Endothelial cell (in vitro differentiated cells): ENCODE results near the gene RACGAP1. TPM values are rescaled to one million over a fixed set of nuclear protein-coding genes. Genes with fewer than 3 reads are reported as not detected.

Experiments
- DNase-seq: peaks from one replicate; pipeline ENCODE4 v3.0.0; 2021; ENCODE audit warnings: low spot score
- H3K27ac Mint-ChIP-seq: one replicate; pipeline ENCODE4 v1.8.0; 2021; ENCODE audit warnings: mixed read lengths, inconsistent platforms; ENCODE audit not compliant: unreplicated experiment
- H3K27me3 Mint-ChIP-seq: one replicate; pipeline ENCODE4 v1.8.0; 2021; ENCODE audit warnings: mild to moderate bottlenecking, moderate library complexity, mixed read lengths, inconsistent platforms; ENCODE audit not compliant: unreplicated experiment
- H3K36me3 Mint-ChIP-seq: one replicate; pipeline ENCODE4 v1.8.0; 2021; ENCODE audit warnings: mild to moderate bottlenecking, low read depth, mixed read lengths, inconsistent platforms; ENCODE audit not compliant: unreplicated experiment
- H3K4me1 Mint-ChIP-seq: one replicate; pipeline ENCODE4 v1.8.0; 2021; ENCODE audit warnings: mild to moderate bottlenecking, mixed read lengths, inconsistent platforms; ENCODE audit not compliant: unreplicated experiment
- H3K4me3 Mint-ChIP-seq: one replicate; pipeline ENCODE4 v1.8.0; 2021; ENCODE audit warnings: mild to moderate bottlenecking, mixed read lengths, inconsistent platforms; ENCODE audit not compliant: unreplicated experiment
- H3K9me3 Mint-ChIP-seq: one replicate; pipeline ENCODE4 v1.8.0; 2021; ENCODE audit warnings: mixed read lengths, inconsistent platforms; ENCODE audit not compliant: unreplicated experiment
- total RNA-seq: library from RNA; stranded (reverse); fragmentation: NEBNext Ultra II Directional; extraction: Animal tissue kit (Norgen Biotek cat#: 25700); gene quantifications from one replicate; pipeline ENCODE4 v1.2.1, GENCODE V29; 2021; ENCODE audit not compliant: unreplicated experiment
- TF ChIP-seq, protein P1 (sequence below): fragments of 200-600 bp; sonication (generic); IDR thresholded peaks from one replicate; pipeline ENCODE4 v1.5.0; 2021; ENCODE audit warnings: antibody characterized with exemption; ENCODE audit not compliant: unreplicated experiment

RACGAP1 gene
- total RNA-seq, 1 donor from 2014 or later: 19.5 TPM

DNA sequence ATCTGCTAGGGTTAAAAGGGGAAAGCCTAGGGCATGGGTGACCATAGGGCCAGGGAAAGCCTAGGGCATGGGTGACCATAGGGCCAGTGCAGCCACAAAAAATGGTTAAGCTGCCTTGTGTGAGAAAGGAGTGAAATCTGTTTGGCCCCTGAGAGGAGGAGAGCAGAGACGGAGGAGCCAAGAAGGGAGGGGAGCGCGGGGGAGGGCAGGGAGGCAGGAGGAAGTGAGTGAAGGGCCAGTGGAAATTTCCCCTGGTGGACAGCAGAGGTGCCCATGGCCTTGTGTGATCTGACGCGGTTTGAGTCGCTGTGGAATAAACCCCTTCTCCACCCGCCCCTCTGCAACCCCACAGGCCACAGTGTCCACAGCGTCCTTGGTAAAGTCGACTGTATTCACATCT lies 53.2 kb downstream of the RACGAP1 start:
- Mint-ChIP-seq H3K36me3 (peaks cover 4% of the 10 kb centered on the region), H3K9me3 (no peaks in the 10 kb centered on the region), H3K4me1 (no peaks in the 10 kb centered on the region), H3K4me3 (no peak overlapping the region), H3K27me3 (peaks cover 3% of the 10 kb centered on the region), H3K27ac (no peak overlapping the region)
- DNase-seq: no peak
- TF ChIP-seq, protein P1, sequence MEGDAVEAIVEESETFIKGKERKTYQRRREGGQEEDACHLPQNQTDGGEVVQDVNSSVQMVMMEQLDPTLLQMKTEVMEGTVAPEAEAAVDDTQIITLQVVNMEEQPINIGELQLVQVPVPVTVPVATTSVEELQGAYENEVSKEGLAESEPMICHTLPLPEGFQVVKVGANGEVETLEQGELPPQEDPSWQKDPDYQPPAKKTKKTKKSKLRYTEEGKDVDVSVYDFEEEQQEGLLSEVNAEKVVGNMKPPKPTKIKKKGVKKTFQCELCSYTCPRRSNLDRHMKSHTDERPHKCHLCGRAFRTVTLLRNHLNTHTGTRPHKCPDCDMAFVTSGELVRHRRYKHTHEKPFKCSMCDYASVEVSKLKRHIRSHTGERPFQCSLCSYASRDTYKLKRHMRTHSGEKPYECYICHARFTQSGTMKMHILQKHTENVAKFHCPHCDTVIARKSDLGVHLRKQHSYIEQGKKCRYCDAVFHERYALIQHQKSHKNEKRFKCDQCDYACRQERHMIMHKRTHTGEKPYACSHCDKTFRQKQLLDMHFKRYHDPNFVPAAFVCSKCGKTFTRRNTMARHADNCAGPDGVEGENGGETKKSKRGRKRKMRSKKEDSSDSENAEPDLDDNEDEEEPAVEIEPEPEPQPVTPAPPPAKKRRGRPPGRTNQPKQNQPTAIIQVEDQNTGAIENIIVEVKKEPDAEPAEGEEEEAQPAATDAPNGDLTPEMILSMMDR: no peak

DNA sequence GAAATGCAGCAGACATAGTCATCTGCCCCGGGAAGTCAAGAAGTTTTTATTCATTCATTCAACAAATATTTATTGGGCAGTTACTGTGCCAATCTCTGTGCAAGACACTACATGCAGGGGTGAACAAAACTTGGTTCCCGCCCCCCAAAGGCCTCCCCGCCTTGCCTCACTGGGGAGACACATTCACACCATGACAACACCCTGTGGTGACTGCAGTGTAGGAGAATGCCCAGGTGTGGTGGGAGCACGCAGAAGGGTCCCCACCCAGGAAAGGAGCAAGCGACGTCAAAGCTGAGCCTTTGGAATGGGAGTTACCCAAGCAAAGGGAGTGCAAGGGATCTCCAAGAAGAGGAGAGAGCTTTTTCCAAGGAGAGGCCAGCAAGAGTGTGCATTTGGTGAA lies 54.2 kb downstream of the RACGAP1 start:
- TF ChIP-seq, protein P1: no peak
- peaks cover 4% of the 10 kb centered on the region for H3K36me3 Mint-ChIP-seq
- no peaks in the 10 kb centered on the region for H3K9me3 Mint-ChIP-seq
- no peak for DNase-seq
- peaks cover 8% of the 10 kb centered on the region for H3K27me3 Mint-ChIP-seq
- H3K4me1 Mint-ChIP-seq: no peaks in the 10 kb centered on the region
- no peak overlapping the region for H3K4me3 Mint-ChIP-seq
- no peak overlapping the region for H3K27ac Mint-ChIP-seq

DNA sequence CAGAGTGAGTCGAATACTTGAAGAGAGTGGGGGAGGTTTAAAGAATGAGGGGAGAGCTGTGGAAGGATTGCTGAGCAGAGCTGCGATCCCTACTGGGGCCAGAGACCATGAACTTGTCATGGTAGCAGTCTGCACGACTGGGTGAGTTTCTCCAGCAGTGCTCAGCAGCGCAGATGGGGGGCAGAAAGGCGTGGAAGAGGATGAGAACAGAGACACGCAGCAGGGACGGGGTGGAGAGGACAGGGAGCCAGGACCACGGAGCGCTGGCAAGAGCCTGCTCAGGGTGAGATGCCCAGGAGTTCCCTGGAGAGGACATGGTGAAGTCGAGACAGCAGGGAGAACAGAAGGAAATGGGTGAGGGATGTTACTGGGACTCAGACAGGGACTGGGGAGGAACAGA lies 54.6 kb downstream of the RACGAP1 start:
- DNase-seq: no peak
- TF ChIP-seq, protein P1: no peak
- Mint-ChIP-seq H3K4me1 (no peaks in the 10 kb centered on the region), H3K9me3 (no peaks in the 10 kb centered on the region), H3K27ac (no peak overlapping the region), H3K36me3 (peaks cover 4% of the 10 kb centered on the region), H3K27me3 (peaks cover 9% of the 10 kb centered on the region), H3K4me3 (no peak overlapping the region)

DNA sequence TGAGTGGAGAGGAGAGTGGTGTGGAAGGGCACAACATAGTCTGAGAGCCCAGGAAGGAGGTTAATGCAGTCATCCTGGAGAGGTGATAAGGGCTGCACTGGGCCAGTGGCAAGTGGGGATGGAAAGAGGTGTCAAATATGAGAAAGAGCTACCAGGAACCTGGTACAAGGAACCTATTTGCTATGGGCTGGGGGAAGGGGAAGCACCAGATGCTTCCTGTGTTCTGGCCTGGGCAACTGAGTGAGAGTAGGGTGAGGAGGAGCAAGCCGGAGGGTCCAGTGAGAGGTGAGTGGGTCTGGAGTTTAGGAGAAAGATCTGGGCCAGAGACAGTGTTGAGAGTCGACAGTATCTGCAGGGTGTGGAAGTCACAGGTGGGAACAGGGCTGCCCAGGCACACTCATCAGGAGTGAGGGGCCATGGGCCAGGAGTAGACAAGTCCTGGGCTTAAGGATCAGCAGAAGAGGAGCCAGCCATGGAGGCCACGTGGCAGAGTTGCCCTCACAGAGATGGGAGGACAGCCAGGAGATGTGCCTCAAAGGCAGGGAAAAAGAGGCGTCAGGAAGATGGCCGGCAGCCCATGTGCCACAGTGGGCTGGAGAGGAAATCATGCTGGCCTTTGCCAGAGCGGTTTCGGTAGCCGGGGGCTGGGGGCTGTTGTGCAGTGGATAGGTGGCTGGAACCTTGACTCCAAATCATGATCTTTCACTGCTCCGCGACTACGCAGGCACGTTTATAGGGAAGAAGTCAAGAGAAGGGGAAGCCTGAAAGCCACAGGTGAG lies 55.5 kb downstream of the RACGAP1 start:
- peaks cover under 1% of the 10 kb centered on the region for H3K36me3 Mint-ChIP-seq
- DNase-seq: no peak
- TF ChIP-seq, protein P1: no peak

DNA sequence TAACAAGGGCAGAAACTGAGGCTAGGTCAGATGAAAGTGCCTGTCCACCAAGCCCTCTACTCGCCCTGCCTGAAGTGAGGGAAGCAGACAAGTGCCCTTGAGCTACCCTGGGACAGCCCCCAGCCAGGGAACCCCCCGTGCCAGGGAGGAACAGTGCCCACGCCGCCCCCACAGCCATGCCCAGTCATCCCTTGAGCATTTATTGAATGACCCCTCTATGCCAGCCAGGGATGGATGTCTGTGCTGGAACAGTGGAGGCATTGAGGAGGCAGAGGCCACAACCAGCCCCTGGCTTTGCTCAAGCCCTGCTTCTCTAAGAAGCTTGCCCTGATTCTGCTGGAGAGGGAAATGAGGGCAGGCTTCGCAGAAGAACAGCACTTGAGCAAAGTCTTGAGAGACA lies 56.3 kb downstream of the RACGAP1 start:
- no peak for DNase-seq
- Mint-ChIP-seq H3K4me3 (no peak overlapping the region), H3K4me1 (no peaks in the 10 kb centered on the region), H3K9me3 (no peaks in the 10 kb centered on the region), H3K27ac (no peak overlapping the region), H3K36me3 (no peaks in the 10 kb centered on the region), H3K27me3 (peaks cover 11% of the 10 kb centered on the region)
- TF ChIP-seq, protein P1: no peak

More for the DNA sequence above, 55.5 kb downstream of the RACGAP1 start:
- H3K4me3 Mint-ChIP-seq: no peak overlapping the region
- H3K27ac Mint-ChIP-seq: no peak overlapping the region
- H3K4me1 Mint-ChIP-seq: no peaks in the 10 kb centered on the region
- H3K27me3 Mint-ChIP-seq: peaks cover 9% of the 10 kb centered on the region
- H3K9me3 Mint-ChIP-seq: no peaks in the 10 kb centered on the region
